Measurements from ENCODE around the gene USHBP1. TPM values are rescaled to one million over a fixed set of nuclear protein-coding genes. Genes with fewer than 3 reads are reported as not detected.

Gene USHBP1
- total and polyA plus RNA-seq, 2 of the 13 experiments (the other 11 are each of a cell fraction or from before 2014, with no cell fraction given), result 0.15 to 1.5 TPM

DNA sequence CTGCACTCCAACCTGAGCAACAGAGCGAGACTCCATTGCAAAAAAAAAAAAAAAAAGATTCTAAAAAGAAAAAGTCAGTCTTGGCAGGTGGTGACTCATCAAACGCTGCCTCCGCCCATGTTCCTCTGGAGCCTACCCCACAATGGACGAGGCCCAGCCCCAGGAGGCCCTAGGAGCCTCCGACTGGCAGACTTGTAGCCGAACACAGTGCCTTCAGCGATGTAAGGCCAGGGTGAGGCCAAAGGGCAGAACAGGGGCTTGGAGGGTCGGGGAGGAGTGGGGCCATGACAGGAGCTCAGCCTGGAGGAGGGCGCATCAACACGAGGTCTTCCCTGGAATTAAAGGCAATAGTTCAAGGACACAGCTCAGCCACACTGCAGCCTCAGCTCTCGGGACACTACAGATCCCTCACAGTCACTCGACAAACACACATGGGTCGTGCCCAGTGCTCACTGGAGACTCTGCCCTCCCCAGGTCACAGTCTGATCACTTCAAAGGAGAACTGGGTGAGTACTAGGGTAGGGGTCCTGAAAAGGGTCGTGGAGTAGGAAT is 44.3 kb downstream of the USHBP1 start:
- H2AFZ ChIP-seq (ENCODE audit: low read length), result no peak overlapping the region
- no peaks in the 10 kb centered on the region for H3K79me2 ChIP-seq (ENCODE audit: insufficient read depth, low read length)
- H3K27me3 ChIP-seq (ENCODE audit: control insufficient read depth in 1 of 2, insufficient read depth in 2 of 2, low read length in 2 of 2), result no peaks in the 10 kb centered on the region
- peak overlapping the region; percentile 34 for H3K27ac ChIP-seq (ENCODE audit: extremely low read length, insufficient read depth, low read length)
- no peak overlapping the region for H3K4me3 ChIP-seq (replicated peaks in 1 of 3; ENCODE audit: insufficient read depth in 1 of 3, low read depth in 2 of 3, low read length in 3 of 3)
- no TSS peak for BruUV-seq (replicated peaks)
- POLR2A ChIA-PET, result interaction anchor here (0.6 to 1.5 kb wide), 7 partner anchors 11 to 89 kb away, joined by 3 to 5 read pairs (median 4); partner anchors contain the start of genes BABAM1 and DDA1
- 41% methylated on average over 12 of the region's 14 CpGs for WGBS (ENCODE audit: low lambda C conversion rate)
- peak overlapping the region; percentile 24; the same call in 1 of the 2 replicates for H3K4me2 ChIP-seq (ENCODE audit: low read depth, low read length)
- CTCF ChIA-PET (ENCODE audit: low intra/inter-chr PET ratio, low total read pairs), result no interaction called here
- peak; percentile 54 for ATAC-seq
- DNase-seq (ENCODE audit: low spot score), result no peak
- H3K9me3 ChIP-seq (ENCODE audit: low read length), result no peaks in the 10 kb centered on the region
- in situ Hi-C loops (cut with HindIII; ENCODE audit: extremely low pct_ligation_motif_present, low pct_unique_long_range_greater_than_20kb), result no loop called here
- peaks cover 25% of the 10 kb centered on the region for H3K4me1 ChIP-seq (ENCODE audit: insufficient read depth, low read length)
- peak; percentile 28 for FAIRE-seq
- 0 out of 2 replicates have a peak overlapping the region, but pooled peaks have one; percentile 7 for H3K9ac ChIP-seq (ENCODE audit: insufficient read depth, low read depth, low read length)
- peaks cover 0 to 6% of the 10 kb centered on the region in 2 experiments; a peak in 2 of 5 replicates for H3K36me3 ChIP-seq (replicated peaks in 1 of 2; ENCODE audit: control insufficient read depth in 1 of 2, insufficient read depth in 2 of 2, low read length in 2 of 2)
- H4K20me1 ChIP-seq (ENCODE audit: insufficient read depth, low read length), result no peaks in the 10 kb centered on the region
- intact Hi-C loops (cut with micrococcal nuclease; ENCODE audit: unreplicated experiment), result no loop called here
- no peak for TF ChIP-seq ZNF44 (CRISPR knock-in tag; IDR thresholded peaks at IDR 0.05)
- TF ChIP-seq ZNF3 (CRISPR knock-in tag; IDR thresholded peaks at IDR 0.05), result peak; percentile 99
- TF ChIP-seq FOSL2 (CRISPR knock-in tag; IDR thresholded peaks at IDR 0.05), result peak; percentile 79
- TF ChIP-seq HBP1 (CRISPR knock-in tag; IDR thresholded peaks at IDR 0.05; ENCODE audit: low read depth), result no peak
- no peak for TF ChIP-seq SYNCRIP (IDR thresholded peaks at IDR 0.05; ENCODE audit: insufficient read depth, low read depth, low read length)
- TF ChIP-seq, protein P1, sequence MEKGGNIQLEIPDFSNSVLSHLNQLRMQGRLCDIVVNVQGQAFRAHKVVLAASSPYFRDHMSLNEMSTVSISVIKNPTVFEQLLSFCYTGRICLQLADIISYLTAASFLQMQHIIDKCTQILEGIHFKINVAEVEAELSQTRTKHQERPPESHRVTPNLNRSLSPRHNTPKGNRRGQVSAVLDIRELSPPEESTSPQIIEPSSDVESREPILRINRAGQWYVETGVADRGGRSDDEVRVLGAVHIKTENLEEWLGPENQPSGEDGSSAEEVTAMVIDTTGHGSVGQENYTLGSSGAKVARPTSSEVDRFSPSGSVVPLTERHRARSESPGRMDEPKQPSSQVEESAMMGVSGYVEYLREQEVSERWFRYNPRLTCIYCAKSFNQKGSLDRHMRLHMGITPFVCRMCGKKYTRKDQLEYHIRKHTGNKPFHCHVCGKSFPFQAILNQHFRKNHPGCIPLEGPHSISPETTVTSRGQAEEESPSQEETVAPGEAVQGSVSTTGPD (CRISPR knock-in tag; IDR thresholded peaks at IDR 0.05), result no peak
- TF ChIP-seq POGZ (CRISPR knock-in tag; IDR thresholded peaks at IDR 0.05), result no peak
- TF ChIP-seq GATAD1 (CRISPR knock-in tag; IDR thresholded peaks at IDR 0.05), result no peak
- no peak for TF ChIP-seq ZNF564 (CRISPR knock-in tag; IDR thresholded peaks at IDR 0.05)
- TF ChIP-seq, protein P2, sequence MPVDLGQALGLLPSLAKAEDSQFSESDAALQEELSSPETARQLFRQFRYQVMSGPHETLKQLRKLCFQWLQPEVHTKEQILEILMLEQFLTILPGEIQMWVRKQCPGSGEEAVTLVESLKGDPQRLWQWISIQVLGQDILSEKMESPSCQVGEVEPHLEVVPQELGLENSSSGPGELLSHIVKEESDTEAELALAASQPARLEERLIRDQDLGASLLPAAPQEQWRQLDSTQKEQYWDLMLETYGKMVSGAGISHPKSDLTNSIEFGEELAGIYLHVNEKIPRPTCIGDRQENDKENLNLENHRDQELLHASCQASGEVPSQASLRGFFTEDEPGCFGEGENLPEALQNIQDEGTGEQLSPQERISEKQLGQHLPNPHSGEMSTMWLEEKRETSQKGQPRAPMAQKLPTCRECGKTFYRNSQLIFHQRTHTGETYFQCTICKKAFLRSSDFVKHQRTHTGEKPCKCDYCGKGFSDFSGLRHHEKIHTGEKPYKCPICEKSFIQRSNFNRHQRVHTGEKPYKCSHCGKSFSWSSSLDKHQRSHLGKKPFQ (CRISPR knock-in tag; IDR thresholded peaks at IDR 0.05; ENCODE audit: insufficient replicate concordance), result no peak
- no peak for TF ChIP-seq NFYC (CRISPR knock-in tag; IDR thresholded peaks at IDR 0.05)
- TF ChIP-seq ZBTB7B (CRISPR knock-in tag; IDR thresholded peaks at IDR 0.05), result peak; percentile 27; the same call in 1 of the 2 replicates
- no peak for TF ChIP-seq ZNF629 (CRISPR knock-in tag; conservative IDR thresholded peaks at IDR 0.05)
- no peak for TF ChIP-seq GLI4 (CRISPR knock-in tag; IDR thresholded peaks at IDR 0.05; ENCODE audit: borderline replicate concordance)
- TF ChIP-seq, protein P3, sequence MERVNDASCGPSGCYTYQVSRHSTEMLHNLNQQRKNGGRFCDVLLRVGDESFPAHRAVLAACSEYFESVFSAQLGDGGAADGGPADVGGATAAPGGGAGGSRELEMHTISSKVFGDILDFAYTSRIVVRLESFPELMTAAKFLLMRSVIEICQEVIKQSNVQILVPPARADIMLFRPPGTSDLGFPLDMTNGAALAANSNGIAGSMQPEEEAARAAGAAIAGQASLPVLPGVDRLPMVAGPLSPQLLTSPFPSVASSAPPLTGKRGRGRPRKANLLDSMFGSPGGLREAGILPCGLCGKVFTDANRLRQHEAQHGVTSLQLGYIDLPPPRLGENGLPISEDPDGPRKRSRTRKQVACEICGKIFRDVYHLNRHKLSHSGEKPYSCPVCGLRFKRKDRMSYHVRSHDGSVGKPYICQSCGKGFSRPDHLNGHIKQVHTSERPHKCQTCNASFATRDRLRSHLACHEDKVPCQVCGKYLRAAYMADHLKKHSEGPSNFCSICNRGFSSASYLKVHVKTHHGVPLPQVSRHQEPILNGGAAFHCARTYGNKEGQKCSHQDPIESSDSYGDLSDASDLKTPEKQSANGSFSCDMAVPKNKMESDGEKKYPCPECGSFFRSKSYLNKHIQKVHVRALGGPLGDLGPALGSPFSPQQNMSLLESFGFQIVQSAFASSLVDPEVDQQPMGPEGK (CRISPR knock-in tag; IDR thresholded peaks at IDR 0.05), result 0 out of 2 replicates have a peak, but pooled peaks have one; percentile 21
- TF ChIP-seq CC2D1A (CRISPR knock-in tag; IDR thresholded peaks at IDR 0.05), result no peak
- no peak for TF ChIP-seq CAMTA2 (CRISPR knock-in tag; IDR thresholded peaks at IDR 0.05; ENCODE audit: borderline replicate concordance)
- TF ChIP-seq SAP130 (CRISPR knock-in tag; IDR thresholded peaks at IDR 0.05; ENCODE audit: low read depth), result no peak
- TF ChIP-seq ZNF460 (CRISPR knock-in tag; IDR thresholded peaks at IDR 0.05; ENCODE audit: borderline replicate concordance), result peak; percentile 2; the same call in 1 of the 2 replicates
- no peak for TF ChIP-seq RORA (CRISPR knock-in tag; IDR thresholded peaks at IDR 0.05)

Data from HepG2 (cell line).